ENCODE data around the gene UNG. TPM values are rescaled to one million over a fixed set of nuclear protein-coding genes. Genes with fewer than 3 reads are reported as not detected.
"Not testable (repeated sequence)": the region's sequence is repeated elsewhere in the genome, so short reads cannot be mapped to it uniquely, and the experiment has no call there.

Gene UNG
- total and polyA plus RNA-seq, 2 of the 8 experiments (the other 6 are each of a cell fraction or from before 2014, with no cell fraction given) = 71.6 to 163 TPM

DNA sequence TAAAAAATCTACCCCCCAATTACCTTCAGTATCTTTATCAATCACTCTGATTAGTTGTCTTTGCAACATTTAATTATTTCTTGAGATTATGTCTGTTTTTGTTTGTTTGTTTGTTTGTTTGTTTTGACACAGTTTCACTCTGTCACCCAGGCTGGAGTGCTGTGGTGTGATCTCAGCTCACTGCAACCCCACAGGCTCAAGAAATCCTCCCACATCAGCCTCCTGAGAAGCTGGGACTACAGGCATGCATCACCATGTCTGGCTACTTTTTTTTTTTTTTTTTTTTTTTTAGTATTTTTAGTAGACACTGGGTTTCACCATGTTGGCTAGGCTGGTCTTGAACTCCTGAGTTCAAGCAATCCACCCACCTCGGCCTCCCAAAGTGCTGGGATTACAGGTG lies 49.7 kb downstream of the UNG start:
- H3K23ac ChIP-seq (ENCODE audit: insufficient read length); H4K8ac ChIP-seq (ENCODE audit: extremely low read depth, insufficient read depth, low read length); H2BK120ac ChIP-seq (replicated peaks; ENCODE audit: low read depth, low read length); H2BK5ac ChIP-seq (ENCODE audit: low read depth, low read length); H2BK12ac ChIP-seq (ENCODE audit: low read depth, low read length); H4K91ac ChIP-seq (replicated peaks; ENCODE audit: insufficient read length, low read length); H3K9me3 ChIP-seq (ENCODE audit: insufficient read depth in 2 of 2, low read depth in 1 of 2, low read length in 1 of 2); H3K27ac ChIP-seq (ENCODE audit: low read depth, low read length); H3K36me3 ChIP-seq (ENCODE audit: control insufficient read depth in 2 of 4, insufficient read depth in 4 of 4, low read length in 3 of 4); H3K79me2 ChIP-seq (ENCODE audit: control insufficient read depth in 1 of 2, insufficient read depth in 2 of 2, low read length in 2 of 2); H3K56ac ChIP-seq (replicated peaks; ENCODE audit: insufficient read length, low read depth, low read length); H3K23me2 ChIP-seq (ENCODE audit: low read depth, low read length); H3K18ac ChIP-seq (ENCODE audit: extremely low read depth, low read length); H3K9ac ChIP-seq (replicated peaks in 1 of 4; ENCODE audit: extremely low read depth in 1 of 4, low read depth in 3 of 4, low read length in 3 of 4); DNase-seq (ENCODE audit: low read depth in 1 of 2, low spot score in 2 of 2); FAIRE-seq; H3K4me2 ChIP-seq (ENCODE audit: insufficient read depth in 1 of 2, low read depth in 2 of 2, low read length in 2 of 2); H2AK5ac ChIP-seq (ENCODE audit: low read depth, low read length); H3K4me1 ChIP-seq (replicated peaks in 1 of 4; ENCODE audit: control insufficient read depth in 3 of 4, insufficient read depth in 4 of 4, low read length in 3 of 4); H4K5ac ChIP-seq (ENCODE audit: insufficient read length, low read depth, low read length); H4K20me1 ChIP-seq (replicated peaks in 1 of 2; ENCODE audit: control insufficient read depth in 1 of 2, insufficient read depth in 2 of 2, low read length in 2 of 2); H2BK20ac ChIP-seq (ENCODE audit: low read length); H3K27me3 ChIP-seq (replicated peaks in 1 of 4; ENCODE audit: control insufficient read depth in 3 of 4, extremely low read depth in 1 of 4, insufficient read depth in 3 of 4, low read length in 3 of 4); H3K79me1 ChIP-seq (ENCODE audit: low read depth, low read length); H2BK15ac ChIP-seq (ENCODE audit: low read length); H3K4ac ChIP-seq (replicated peaks; ENCODE audit: insufficient read length, low read depth, low read length); H2AFZ ChIP-seq (ENCODE audit: low read length); H3K14ac ChIP-seq (ENCODE audit: insufficient read length); H3K4me3 ChIP-seq (ENCODE audit: extremely low read depth in 1 of 4, insufficient read depth in 2 of 4, low read depth in 3 of 4, low read length in 4 of 4): not testable (repeated sequence)
- ChIA-PET CTCF (ENCODE audit: partially characterized antibody) (interaction anchor here (1.2 to 1.4 kb wide), 2 partner anchors 13 to 43 kb away, joined by 3 to 6 read pairs; no protein-coding TSS in a partner anchor), POLR2A (ENCODE audit: partially characterized antibody) (interaction anchor here (2.1 kb wide), 1 partner anchor 23 kb away, joined by 6 read pairs; no protein-coding TSS in a partner anchor)
- 100% methylated on average over 1 of the region's 1 CpG; no CpG with 5 or more reads in 1 of the 2 experiments for WGBS, 2 experiments (ENCODE audit: extremely low coverage in 1 of 2, insufficient coverage in 1 of 2, insufficient read length in 1 of 2, insufficient replicate concordance in 2 of 2, low coverage in 1 of 2, low lambda C conversion rate in 2 of 2, missing lambda C conversion rate in 1 of 2)
